Right lung (tissue), 5 donors: ENCODE results near the gene PDE10A. TPM values are rescaled to one million over a fixed set of nuclear protein-coding genes. Genes with fewer than 3 reads are reported as not detected.

Source experiments
- DNase-seq, 2 donors: peaks; one replicate each; pipeline ENCODE4 v3.0.0-alpha.2; 2013
- polyA plus RNA-seq, 5 donors: library from polyadenylated mRNA; unstranded; fragments of 120-200 nt; gene quantifications; one replicate each; pipeline versions ENCODE4 v1.2.1 to v1.2.3, GENCODE V29; 2013; ENCODE audit warnings: inconsistent platforms in 1 of 5, low replicate concordance in 1 of 5; ENCODE audit not compliant: insufficient read length in 5 of 5, insufficient read depth in 1 of 5

The PDE10A gene
- polyA plus RNA-seq, 5 donors, result 4.7 to 11.0 (median 7.9) TPM

DNA sequence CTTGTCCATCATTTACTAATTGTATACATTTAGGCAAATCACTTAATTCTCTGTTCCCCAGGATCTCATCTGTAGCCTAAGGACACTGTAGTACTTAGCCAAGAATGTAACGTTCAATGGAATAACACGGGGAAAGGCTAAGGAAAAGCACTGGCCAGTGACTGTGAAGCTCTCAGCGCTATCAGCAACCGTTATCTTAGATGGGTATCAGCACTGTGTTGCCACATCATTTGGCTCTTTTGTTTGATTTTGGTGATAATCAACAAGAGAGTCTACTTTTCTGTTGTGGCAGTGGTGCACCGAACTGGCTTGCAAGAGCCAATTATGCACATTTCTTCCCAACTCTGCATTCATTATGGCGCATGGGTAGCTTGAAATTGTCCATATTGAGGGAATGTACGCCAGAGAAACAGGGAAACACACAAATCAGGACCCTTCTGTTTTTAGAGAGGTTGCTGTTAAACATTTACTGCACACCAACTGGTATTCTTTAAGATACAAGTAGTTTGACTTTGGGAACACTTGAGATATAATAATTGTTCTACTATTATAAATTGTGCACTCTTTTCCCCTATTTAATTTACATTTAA, 259.9 kb downstream of the PDE10A start:
- no peak for DNase-seq

DNA sequence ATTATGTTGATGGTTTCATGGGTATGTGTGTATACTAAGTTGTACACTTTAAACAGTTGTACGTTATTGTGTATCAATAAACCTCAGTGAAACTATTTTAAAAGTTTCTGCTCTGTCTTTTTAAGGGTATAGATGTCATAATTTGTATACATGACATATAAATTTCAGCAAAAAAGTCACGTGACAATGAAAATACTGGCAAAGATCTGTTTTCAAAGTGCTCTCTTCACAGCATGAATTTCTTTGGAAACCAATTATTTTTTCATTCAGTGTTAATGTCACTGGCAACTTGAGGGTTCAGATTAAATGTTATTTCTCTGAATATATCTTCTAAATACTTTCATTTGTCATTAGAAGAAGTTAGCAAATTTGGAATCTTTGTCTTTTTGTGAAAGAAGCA, 261.9 kb downstream of the PDE10A start:
- no peak for DNase-seq

GRCh38 chr6:165390475-165390874, 272.6 kb downstream of the PDE10A start:
- no peak for DNase-seq

DNA sequence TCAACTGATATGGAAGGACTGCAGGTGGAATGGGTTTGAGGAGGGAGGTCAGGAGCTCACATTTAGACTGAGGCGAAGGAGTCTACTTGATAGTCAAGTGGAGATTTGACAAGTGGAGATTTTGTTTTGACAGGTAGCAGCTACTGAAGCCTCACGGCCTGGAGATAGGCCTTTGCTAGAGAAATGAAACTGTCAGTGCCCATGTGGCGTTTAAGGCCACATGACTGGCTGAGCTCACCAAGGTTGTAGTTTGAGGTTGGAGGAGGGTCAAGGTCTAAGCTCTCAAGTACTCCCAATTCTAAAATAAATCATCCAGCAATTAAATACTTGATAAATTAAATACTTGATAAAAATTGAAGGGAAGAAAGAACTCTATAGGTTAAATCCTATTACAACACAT, 273.5 kb downstream of the PDE10A start:
- no peak for DNase-seq

DNA sequence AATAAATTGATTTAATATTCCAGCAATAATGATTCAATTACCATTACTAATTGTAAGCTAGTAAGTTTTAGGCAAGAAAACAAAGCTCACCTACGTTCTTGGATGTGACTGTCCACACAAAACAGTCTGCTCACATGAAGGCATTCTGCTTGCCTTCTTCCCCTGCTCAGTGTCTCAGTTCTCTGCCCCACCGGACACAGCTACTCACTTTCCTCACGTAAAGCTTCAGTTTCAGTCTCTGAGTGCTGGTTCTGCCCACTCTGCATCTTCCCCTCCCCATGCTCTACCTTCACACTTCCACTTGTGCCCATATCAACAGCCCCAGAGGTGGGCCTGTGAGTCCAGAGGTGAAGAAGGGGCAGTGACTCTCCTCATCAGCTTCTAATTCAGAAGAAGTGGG, 279.7 kb downstream of the PDE10A start:
- no peak for DNase-seq

GRCh38 chr6:165376100-165376499, 286.9 kb downstream of the PDE10A start:
- no peak for DNase-seq

- DNase-seq, result no peak
Observed at GRCh38 chr6:165365371-165365770, 297.7 kb downstream of the PDE10A start.

GRCh38 chr6:165345700-165346099, 317.3 kb downstream of the PDE10A start:
- no peak for DNase-seq

DNA sequence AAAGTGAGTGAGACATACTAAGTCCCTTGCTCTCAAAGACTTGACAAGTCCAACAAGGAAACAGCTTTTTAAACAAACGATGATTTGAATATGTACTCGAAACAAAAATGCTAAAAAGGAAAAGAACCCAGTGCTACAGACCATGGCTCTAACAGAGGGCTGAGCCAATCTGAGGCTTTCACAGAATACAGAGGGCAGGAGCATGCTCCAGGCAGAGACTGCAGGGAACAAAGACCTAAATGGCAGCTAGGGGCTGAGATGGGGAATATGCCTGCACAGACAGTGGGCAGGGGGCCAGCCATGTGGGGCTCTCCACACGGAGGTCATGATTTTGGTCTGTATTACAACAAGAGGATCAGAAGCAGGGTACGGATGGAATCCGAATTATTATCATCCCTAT, 322.5 kb downstream of the PDE10A start:
- DNase-seq, result no peak

GRCh38 chr6:165325609-165326008, 337.4 kb downstream of the PDE10A start:
- DNase-seq, result no peak

DNA sequence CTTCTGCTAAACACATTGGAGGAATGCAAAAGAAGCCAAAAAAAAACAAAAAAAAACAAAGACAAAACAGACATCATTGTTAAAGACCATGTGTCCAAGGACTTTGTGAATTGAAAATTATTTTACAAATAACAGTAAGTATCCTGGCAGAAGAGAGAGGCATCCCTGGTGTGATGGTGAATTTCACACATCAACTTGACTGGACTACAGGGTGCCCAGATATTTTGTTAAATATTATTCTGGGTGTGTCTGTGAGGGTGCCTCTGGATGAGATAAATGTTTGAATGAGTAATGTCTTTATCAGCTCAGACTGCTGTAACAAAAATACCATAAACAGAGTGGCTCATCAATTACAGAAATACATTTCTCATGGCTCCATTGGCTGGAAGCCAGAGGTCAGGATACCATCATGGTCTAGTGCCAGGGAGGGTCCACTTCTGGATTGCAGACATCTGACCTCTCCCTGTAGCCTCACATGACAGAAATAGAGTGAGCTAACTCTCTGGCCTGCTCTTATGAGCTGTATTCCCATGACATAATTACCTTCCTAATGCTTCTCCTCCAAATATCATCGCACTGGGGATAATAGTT, 341.4 kb downstream of the PDE10A start:
- no peak for DNase-seq

GRCh38 chr6:165321150-165321549, 341.9 kb downstream of the PDE10A start:
- DNase-seq, result no peak

DNA sequence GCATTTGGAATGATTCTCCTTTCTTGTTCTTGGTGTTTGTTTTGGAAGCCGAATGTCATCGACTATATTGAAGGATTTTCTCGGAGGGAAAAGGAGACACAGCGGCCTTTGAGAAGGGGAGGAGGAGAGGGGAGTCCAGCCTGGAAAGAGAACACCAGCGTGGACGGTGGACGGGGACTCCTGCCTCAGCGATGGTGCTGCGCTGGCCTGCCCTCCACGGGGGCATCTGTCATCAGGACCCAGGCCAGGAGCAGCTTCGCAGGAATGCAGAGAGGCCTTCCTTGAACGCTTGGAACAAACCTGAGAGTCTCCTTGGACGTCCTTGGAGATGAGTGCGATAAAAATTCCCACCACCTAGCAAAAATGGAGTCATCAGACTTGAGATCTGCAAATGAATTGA, 345.3 kb downstream of the PDE10A start:
- DNase-seq, result no peak

- peak; percentile 84 to 88 for DNase-seq
Observed at GRCh38 chr6:165308926-165309731, 353.9 kb downstream of the PDE10A start, which contains the start of gene C6orf118. Gene C6orf118 (minus strand): TSS chr6:165309605. CDS start chr6:165309586, 19 bp downstream.

DNA sequence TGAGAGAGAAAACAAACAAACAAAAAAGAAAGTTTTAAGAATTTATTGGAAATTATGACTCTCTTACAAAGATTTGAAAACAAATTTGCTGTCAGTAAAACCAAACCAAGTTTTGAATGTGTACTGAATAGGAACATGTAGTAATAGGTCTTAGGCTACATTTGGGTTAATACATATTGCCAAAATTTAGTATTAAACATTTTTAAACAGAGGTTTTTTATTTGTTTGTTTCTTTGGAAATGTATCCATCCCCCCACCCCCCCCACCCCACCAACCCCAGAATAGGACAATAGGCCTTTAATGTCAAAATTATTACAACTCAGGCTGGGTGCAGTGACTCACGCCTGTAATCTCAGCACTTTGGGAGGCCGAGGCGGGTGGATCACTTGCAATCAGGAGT, 356.1 kb downstream of the PDE10A start:
- no peak for DNase-seq

GRCh38 chr6:165301372-165302246, 361.4 kb downstream of the PDE10A start:
- DNase-seq, result no peak

GRCh38 chr6:165300422-165300936, 362.6 kb downstream of the PDE10A start:
- no peak for DNase-seq

GRCh38 chr6:165298875-165299274, 364.2 kb downstream of the PDE10A start:
- no peak for DNase-seq

GRCh38 chr6:165298402-165298801, 364.6 kb downstream of the PDE10A start:
- no peak for DNase-seq

DNA sequence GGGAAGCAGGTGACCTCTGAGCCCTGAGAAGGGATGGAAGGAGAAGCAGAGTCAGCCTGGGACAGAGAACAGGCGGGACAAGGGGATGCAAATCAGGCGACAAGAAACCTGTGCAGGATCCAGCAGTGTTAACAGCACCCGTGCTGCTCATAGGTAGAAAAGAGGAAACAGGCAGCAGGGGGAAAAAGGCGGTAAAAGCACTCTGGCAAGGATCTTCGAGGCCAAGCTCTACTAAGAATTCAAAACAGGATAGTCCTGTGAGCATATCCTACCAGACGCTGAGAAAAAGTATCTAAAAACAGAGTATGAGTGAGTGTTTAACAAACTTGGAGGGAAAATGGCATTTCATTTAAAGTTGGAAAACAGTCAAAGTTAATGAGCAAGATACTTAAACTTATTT, 370.4 kb downstream of the PDE10A start:
- no peak for DNase-seq
